NOMO-1 treated with dmso at 0.1 percent for 144 hours (cell line): ENCODE data around the gene CERS2.

Experiments used
- DNase-seq: peaks from one replicate; lab custom pipeline; 2025; ENCODE audit not compliant: unreplicated experiment; lab: John Stamatoyannopoulos, UW

The CERS2 gene

DNA sequence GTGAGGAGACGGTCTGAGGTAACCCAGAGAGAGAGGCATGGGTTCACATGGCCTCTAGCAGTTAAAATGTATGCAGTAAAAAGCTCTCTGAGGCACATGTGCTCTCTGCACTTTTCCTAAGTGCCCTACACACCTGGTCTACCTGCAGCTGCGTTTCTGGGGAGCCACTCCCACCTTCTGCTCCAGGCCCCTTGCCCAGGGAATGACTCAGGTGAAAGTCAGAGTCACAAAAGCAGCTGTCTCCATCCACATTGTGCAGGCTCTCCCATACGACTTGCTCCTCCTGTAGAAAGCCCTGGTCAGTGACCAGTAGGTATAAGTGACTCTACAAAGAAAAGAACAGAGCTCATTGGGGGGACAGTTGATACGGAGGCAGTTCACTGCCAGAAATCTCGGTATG lies 23.3 kb upstream of the CERS2 start:
- no peak for DNase-seq

DNA sequence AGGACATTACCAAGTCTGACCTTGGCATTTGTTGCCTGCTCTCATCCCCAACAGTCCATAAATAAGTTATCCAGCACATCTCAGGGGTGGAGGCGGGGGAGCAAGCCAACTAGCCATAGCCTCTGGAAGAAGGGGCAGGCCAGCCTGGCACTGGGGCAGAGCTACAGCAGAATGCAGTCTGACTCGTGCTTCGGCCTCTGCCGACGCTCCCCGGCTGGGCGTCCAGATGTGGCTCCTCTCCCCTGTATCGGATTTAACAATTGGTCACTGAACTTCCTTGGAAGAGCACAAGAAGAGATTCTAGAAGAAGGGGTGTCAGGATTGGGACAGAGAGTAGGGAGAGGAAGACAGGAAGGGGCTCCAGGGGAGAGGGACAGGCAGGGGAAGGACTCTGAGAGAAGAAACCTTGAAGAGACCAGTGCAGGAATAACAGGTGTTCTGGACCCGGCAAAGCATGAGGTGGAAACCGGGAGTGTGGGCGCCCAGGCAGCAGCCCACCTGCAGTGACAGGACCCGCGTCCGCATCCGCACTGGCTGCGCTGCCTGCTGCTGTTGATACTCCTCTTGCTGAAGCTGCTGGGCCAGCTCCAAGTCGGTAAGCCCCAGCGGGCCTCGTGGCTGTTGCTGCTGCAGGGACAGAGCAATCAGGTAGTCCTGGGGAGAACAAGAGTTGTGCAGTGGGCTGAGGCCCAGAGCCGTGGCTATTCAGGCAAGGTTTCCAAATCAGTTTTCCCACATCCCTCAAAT lies 22.7 kb upstream of the CERS2 start:
- no peak for DNase-seq

DNA sequence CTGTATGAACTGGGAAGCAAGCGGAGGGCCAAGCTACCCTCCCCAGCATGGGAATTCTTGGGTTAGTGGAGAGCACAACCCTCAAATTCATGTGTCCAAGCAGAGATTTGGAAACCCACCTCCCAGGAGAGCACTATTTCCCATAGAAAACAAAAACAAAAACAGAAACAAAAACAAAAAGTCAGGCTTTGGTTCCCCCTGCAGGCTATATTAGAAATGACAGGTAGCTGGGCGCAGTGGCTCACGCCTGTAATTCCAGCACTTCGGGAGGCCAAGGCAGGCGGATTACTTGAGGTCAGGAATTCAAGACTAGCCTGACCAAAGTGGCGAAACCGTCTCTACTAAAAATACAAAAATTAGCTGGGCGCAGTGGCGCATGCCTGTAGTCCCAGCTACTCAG lies 21.3 kb upstream of the CERS2 start:
- no peak for DNase-seq

DNA sequence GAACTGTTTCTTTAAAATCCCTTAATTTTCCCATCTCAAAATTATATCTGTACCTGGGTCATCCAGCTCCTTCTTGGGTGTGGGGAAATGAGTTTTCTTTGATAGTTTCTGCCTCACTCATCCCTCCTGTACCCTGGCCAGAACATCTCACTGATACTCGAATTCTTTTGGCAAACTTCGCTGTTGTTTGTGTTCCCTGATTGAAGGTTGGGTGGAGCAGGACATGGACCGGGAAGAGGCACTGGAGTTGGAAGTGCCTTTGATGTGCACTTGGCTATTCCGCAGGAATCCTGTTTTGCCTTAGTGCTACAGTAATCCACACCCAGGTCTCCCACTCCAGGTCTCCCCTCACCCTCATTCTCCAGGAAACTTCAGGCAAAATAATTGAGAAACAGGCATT lies 20.8 kb upstream of the CERS2 start:
- DNase-seq: no peak

DNA sequence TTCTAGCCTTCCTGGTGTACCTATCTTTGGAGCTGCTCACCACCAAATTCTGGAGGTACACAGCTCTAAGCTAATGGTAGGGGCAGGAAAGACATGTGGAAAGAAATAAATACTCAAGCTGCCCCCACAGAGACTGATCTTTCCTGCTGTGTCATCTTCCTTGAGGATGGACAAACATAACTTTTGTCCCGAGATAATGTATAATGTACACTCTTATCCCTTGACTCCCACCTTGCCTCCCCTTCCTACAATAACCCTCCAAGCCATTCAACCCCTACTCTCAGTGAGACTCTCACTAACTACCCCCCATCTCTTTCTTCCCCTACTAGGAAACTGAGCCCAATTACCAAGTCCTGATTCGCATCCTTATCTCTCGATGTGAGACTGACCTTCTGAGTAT lies 19.6 kb upstream of the CERS2 start:
- no peak for DNase-seq

DNA sequence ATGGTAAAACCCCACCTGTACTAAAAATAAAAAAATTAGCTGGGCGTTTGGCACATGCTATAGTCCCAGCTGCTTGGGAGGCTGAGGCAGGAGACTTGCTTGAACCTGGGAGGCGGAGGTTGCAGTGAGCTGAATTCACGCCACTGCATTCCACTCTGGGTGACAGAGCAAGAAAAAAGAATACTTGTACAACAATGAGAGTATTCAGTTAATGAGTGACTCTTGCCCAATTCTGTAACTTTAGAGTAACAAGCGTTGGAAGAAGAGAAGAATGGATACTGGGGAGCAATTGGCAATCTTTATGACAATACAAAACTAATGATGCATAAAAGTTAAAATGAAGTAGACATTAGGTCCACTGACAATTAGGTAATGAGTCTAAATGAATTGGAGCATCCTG lies 18.0 kb upstream of the CERS2 start:
- DNase-seq: no peak

DNA sequence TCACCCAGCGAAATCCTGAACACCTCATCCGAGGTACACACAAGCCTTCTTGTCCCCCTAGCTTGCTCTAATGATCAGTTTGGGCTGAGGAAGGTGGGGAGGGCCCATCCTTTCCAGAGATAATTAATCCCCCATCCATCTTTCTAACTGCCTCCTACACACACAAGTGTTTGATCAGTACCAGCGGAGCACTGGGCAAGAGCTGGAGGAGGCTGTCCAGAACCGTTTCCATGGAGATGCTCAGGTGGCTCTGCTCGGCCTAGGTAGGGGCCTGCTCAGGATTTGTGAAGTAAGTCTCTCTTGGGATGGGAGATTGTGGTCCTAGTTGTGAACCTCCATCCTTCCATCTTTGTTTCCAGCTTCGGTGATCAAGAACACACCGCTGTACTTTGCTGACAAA lies 13.3 kb upstream of the CERS2 start:
- DNase-seq: no peak

DNA sequence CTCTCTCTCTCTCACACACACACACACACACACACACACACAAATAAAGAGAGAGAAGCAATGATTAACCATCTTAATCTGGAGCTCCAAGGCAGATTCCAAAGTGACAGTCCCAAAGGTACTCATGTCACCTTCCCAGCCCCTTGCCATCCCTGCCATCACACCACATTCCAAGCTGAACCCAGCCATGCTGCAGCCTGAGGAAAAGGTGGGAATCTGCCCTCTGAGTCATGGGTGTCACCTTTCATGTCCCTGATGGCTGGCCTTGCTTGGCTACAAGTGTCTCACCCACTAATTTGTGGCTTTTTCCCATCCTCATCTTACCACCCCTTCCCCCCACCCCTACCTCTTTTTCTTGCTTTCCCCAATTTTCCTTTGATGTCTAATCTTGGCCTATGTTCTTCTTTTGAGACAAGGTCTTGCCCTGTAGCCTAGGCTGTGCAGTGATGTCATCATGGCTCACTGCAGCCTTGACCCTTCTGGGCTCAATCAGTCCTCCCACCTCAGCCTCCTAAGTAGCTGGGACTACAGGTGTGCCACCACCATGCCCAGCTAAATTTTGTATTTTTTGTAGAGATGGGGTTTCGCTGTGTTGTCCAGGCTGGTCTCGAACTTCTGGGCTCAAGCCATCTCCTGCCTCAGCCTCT lies 10.7 kb upstream of the CERS2 start:
- DNase-seq: no peak

DNA sequence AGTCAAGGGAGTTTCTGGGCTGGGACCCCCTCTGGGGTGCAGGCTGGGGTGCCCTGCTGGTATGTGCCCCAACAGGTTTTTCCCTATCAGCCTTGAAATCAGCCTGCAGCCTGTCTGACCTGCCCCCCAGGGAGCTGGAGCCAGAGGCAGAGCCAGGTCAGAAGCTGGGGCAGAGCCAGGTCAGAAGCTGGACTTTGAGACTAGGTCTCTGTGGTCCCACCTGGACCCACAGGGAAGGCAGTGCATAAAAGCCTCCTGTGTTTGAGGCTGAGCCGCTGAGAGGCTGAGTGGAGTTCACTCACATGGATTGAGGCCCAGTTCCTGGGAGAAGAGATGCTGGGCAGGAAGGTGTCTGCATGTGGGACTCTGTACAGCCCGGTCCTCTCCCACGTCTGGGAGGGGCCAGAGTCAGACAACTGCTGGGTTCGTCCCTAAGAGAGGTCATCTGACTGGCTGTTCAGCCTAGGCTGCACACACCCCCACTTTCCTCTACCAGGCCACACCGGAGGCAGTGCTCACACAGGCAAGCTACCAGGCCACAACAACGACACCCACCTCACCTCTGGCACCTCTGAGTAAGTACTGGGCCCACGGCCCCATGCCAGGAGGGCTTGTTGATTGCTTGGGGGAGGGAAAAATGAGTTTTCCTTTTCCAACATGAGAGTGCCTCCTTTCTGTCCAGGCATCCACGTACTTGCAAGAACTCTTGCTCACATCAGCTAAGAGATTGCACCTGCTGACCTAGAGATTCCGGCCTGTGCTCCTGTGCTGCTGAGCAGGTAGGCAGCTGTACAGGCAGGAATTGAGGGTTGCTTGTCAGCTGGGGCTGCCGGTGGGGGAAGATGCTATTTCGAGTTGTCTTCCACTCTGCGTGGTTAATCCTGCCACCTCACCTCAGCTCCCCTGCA lies 7.4 kb upstream of the CERS2 start, which contains the start of gene ANXA9:
ANXA9 (plus strand) TSS at position 488 of the 908 bp plus-strand sequence. CDS start 814 bp downstream, outside the sequence.
- DNase-seq: no peak

DNA sequence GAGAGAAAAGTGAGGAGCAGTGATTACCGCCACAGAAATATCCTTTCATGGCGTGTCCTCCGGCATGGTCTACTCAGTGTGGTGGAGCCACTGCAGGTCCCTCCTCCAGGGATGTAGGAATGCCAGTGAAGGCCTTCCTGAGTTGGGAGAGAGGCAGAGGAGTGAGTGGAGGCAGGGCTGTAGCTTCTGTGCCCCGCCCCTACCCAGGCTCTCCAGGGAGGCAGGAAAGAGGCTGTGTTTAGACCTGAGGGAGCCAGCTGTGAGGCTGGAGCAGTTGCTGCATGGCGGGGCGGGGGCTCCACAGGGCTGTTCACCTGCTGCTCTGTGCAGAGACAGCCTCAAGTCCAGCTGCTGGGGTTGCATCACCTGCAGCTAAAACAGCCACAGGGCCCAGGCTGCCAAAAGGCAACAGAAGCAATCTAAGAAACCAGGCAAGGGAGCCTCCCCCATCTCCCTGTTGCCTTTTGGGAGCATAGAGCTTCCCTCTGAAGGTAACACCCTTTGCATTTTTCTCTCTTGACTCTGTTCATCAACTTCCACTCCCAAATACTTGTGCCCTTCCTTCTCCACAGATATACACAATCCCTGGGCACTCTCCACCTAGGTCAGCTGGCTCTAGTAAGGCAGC lies 6.7 kb upstream of the CERS2 start:
- DNase-seq: no peak

DNA sequence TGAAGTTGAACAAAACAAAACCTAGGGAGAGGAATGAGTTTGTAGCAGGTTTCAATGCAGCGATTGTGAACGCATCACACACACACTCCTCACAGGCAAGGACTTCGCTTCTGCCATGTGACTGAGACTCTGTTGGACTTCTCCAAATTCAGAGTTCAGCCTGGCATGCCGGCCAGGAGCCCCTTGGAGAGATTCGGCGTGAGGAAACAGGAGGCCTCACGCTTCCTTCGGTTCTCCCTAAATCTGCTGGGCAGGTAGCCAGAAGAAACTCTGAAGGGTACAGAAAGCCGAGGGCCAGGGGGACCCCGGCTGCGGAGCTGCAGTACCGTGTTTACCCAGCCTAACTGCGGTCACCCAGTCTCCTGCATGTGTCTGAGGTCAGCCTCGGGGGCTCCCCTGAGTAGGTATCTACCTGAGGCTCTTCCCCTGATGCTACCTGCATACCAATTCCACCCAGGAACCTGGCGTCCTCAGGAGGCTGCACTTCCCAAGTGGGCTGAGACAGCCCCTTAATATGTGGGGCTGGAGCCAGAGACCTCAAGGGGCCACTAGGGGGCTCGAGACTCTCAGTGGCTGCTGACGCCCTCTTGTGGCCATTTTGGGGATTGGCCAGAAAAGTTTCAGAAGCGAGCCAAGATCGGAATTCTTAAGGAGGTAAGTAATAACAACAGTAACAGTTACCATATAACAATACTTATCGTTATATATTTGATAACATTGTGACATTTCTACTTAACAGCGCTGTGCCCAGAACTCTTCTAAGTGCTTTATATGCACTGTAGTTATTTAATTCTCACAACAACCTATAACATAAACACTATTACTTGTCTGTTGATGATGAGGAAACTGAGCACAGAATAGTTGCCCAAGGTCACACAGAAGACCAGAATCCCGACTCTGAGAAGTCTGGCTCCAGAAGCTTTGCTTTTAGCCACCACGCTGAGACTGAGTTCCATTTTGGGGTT lies 4.7 kb upstream of the CERS2 start:
- peak; percentile 70 for DNase-seq

DNA sequence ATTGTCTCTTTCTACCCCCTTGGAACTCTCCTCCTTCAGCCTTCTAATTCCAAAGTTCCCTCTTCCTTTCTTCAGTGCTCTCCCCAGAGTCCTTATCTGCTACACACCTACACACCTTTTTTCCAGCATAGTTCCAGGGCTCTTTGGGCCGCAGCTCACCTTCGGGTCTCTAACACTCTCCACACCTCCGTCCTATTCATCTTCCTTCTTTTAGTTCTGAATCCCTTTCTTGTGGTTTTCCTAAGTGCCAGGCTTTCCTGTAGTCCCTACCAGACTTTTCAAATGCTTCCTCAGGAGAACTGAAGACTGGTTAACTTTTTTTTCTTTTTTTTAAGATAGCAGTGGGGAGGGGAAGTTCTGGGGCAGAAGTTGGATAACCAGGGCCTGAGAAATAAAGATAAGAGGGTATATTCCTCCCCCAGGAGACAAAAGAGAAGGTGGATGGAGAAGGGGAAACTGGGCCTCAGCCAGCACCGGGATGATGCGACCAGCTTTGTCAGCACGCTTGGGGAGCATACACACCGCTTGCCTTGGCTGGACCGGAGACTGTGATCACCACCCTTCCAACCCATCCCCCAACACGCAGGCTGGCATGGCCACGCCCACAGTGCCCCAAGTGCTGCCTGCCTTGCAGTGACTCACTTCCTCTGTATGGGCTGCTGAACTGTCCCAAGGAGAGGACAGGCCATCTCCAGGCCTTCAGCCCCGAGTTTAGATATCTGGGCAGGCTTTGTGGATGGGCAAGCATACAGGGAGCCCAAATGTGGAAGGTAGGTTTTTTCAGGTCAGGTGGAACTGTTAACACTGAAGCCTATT lies 2.5 kb upstream of the CERS2 start:
- peak; percentile 90 for DNase-seq

DNA sequence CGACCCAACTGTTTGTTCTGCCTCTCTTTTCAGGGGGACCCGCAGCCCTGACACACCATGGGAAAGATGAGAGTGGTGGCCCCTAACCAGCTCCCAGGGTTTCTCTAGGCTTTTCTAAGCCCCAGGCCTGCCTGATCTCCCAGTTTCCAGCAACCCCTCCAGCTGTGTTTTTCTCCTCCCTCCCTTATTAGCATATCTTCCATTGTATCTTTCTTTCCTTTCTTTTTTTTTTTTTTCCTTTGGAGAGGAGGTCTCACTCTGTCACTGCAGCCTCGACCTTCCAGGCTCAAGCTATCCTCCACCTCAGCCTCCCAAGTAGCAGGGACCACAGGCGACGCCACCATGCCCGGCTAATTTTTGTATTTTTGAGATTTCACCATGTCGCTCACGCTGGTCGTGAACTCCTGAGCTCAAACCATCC lies 1.8 kb upstream of the CERS2 start:
- no peak for DNase-seq

DNA sequence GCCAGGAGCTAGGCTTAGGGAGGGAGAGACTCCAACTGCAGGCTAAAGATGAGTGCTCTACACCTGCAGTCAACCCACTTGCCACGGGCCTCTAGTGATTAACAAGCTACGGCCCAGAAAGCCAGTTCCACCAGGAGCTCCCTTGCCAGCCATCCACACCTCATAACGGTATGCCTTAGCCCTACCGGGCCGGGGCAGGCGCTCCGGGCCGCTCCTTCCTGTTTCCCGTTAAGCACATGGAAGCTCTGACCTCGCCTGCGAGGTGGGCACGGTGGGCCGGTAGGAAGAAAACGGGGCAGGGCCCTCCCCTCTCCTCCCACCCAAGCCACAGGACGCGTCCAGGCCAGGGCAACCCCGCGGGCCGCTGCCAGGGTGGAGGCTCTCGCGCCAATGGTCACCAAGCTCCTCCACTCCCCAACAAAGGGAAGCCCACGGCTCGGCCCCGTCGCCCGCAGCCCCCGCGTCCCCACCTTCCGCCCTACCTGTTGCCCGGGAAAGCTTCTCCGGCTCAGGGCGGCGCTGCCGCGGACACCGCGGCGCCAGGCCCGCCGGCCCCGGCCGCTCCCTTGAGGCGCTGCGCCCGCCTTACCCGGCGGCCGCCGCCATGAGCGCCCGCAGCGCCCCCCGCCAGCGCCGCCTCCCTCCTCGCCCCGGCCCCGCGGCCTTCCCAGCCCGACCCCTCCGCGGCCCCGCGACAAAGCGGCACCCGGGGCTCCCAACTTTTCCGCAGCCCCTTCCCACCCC lies 627 bp downstream of the CERS2 start:
- DNase-seq: no peak

DNA sequence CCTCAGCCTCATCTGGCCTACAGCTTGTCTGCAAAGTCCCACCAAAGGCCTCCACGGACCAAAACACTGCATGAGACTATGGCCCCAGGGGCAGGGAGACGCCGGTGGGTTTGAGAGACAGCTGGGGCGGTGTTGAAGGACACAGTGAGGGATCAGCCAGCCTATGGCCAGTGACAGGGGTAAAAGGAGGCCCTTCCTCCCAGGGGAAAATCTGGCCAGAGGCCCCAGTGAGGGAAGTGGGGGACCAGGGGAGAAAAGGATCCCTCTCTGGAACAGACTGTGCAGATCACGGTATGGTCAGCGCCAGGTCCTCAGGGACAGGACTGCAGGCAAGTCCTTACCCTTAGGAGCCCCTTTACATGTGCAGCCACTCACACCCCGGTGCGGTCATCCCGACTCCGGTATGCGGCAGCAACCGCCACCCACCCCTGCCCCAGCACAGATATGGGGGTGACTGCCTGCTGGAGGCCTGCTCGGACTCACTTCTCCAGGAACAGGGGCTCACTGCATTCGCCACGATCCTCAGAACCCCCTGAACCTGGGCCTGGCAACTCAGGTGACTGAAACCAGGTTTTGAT lies 1.3 kb downstream of the CERS2 start:
- DNase-seq: no peak

DNA sequence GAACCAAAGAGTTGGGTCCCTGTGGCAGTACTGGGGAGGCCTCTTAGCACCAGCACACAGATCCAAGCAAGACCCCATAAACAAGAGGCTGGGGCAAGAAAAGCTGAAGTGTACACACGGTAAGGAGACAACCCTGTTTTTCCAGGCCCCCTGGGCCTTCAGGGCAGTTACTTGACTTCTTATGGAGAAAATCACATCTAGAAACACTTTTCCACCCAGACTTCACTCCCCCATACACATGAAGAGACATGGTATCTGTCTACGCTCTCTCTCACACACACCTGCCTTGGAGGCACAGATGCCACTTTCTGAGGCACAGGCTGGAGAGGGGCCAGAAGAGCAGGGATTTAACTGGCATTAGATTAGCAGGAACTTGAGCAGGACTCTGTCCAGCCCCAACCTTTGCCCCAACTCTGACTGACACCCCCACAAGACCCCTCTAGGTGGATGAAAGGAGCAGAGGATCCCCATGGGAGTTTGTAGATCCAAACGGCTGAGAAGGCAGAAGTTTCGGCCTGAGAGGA lies 2.2 kb downstream of the CERS2 start:
- DNase-seq: no peak

DNA sequence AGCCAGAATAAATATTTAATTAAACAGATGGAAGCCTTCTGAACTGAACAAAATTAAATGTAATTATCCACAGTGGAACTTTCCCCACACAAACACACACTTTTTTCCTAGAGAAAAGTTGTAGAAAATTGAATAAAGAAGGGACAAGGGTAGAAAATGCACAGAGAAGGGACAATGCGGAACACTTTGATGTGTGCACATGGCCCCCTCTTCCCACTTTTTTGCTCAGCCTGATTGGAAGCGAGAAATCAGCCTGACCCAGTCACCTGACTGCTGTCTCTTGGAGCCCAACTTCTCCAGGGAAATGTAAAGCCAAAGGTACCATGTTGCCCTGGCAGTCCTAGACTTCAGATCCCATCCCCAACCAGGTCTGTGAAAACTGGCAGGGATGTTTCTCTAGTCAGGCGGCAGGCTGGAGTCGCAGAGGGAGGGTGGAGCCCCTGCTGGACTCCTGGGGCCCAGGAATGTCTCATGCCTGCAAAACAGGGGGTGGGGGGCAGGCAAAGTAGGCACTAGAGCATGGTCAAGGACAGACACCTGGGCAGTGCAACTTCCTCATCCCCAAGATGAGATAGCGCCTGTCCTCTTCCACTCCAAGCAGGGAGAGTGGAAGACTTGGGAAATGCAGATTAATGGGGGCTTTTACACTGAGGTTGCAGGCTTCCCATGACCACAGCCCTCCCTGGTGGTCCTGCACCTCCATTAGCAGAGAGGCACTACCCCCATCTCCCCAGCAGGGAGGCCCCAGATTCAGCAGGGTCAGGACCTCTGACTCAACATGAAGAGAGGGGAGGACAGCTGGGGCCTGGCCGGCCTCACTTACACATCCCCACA lies 2.8 kb downstream of the CERS2 start:
- no peak for DNase-seq
